Esophagus squamous epithelium (tissue), 5 donors: Measurements from ENCODE around the gene C16orf46. TPM values are rescaled to one million over a fixed set of nuclear protein-coding genes. Genes with fewer than 3 reads are reported as not detected.

ENCODE experiments used
- DNase-seq: peaks from one replicate; lab custom pipeline; 2025; lab: John Stamatoyannopoulos, UW
- H3K27ac ChIP-seq, 4 donors: fragments of 200-600 bp; sonication (generic); one replicate each; pipeline ENCODE4 v1.5.1; 2016 to 2019; ENCODE audit warnings: mild to moderate bottlenecking in 1 of 4
- H3K27me3 ChIP-seq, 4 donors: fragments of 200-600 bp; sonication (generic); 1 replicate in 3 of 4; 2 replicates in 1 of 4; pipeline versions ENCODE4 v1.5.1 to v1.6.0; 2017 to 2021; ENCODE audit warnings: antibody characterized with exemption in 1 of 4
- H3K36me3 ChIP-seq, 3 donors: fragments of 200-600 bp; sonication (generic); one replicate each; pipeline ENCODE4 v1.5.1; 2016 to 2019
- H3K4me1 ChIP-seq, 3 donors: fragments of 200-600 bp; sonication (generic); one replicate each; pipeline ENCODE4 v1.5.1; 2017 to 2019
- H3K4me3 ChIP-seq, 4 donors: fragments of 200-600 bp; sonication (generic); 1 replicate in 3 of 4; 2 replicates in 1 of 4; pipeline ENCODE4 v1.5.1; 2016 to 2019; ENCODE audit warnings: mild to moderate bottlenecking in 2 of 4, moderate library complexity in 1 of 4
- H3K9me3 ChIP-seq, 3 donors: fragments of 200-600 bp; sonication (generic); one replicate each; pipeline ENCODE4 v1.5.1; 2016 to 2019
- CTCF ChIP-seq, 6 experiments: fragments of 450-650 bp in 4 of 6; fragments of 200-600 bp in 2 of 6; sonication (generic) in 2 of 6; IDR thresholded peaks; one replicate each; pipeline ENCODE4 v1.5.1; 2016 to 2019; ENCODE audit warnings: antibody characterized with exemption in 6 of 6, mild to moderate bottlenecking in 4 of 6, moderate library complexity in 4 of 6
- POLR2A ChIP-seq, 4 donors: fragments of 450-650 bp; IDR thresholded peaks; one replicate each; pipeline ENCODE4 v1.6.1; 2017; ENCODE audit warnings: antibody characterized with exemption in 4 of 4, mild to moderate bottlenecking in 4 of 4, moderate library complexity in 3 of 4
- WGBS, 2 donors: methylation state at CpG; one replicate each; pipeline ENCODE4 v1.1.5; 2018; 5-methylcytosine and 5-hydroxymethylcytosine counted together
- intact Hi-C: fragments of 100-400 bp; cut with DNase I; formaldehyde crosslinking; loops from one replicate; pipeline ENCODE4 v1.15.0; 2022
- total RNA-seq, 4 donors: library from RNA; depleted of rRNA; stranded (reverse); fragments of >200 nt; gene quantifications; one replicate each; pipeline ENCODE4 v1.1.0, GENCODE V29; 2016
- donor health status: DM: yes; HTN: yes; CAD: no.

The C16orf46 gene
- total RNA-seq, 4 donors from 2014 or later = 0.26 to 5.1 (median 0.38) TPM; not detected in 1

GRCh38 chr16:81060576-81061306 lies 16.3 kb downstream of the C16orf46 start:
- DNase-seq = no peak
- 82 to 85% methylated on average over 13 to 14 of the region's 14 CpGs for WGBS, 2 donors
- intact Hi-C loops = no loop called here
- Histone ChIP-seq H3K9me3 (no peaks in the 10 kb centered on the region), H3K4me1 (no peaks in the 10 kb centered on the region), H3K27me3 (no peaks in the 10 kb centered on the region), H3K27ac (no peak overlapping the region), H3K36me3 (no peaks in the 10 kb centered on the region), H3K4me3 (no peak overlapping the region)
- no peak for TF ChIP-seq CTCF (IDR thresholded peaks at IDR 0.05)
- no peak for TF ChIP-seq POLR2A (IDR thresholded peaks at IDR 0.05)

GRCh38 chr16:81053761-81054160 lies 23.3 kb downstream of the C16orf46 start:
- TF ChIP-seq POLR2A (IDR thresholded peaks at IDR 0.05) (no peak), CTCF (IDR thresholded peaks at IDR 0.05) (no peak)
- Histone ChIP-seq H3K4me3 (no peak overlapping the region), H3K27me3 (no peaks in the 10 kb centered on the region), H3K27ac (no peak overlapping the region), H3K9me3 (peaks cover 0 to 16% (median 3%) of the 10 kb centered on the region in 3 donors), H3K4me1 (no peaks in the 10 kb centered on the region), H3K36me3 (no peaks in the 10 kb centered on the region)
- intact Hi-C loops = no loop called here
- DNase-seq = no peak
- WGBS, 2 donors = 81 to 85% methylated on average over 11 of the region's 11 CpGs

GRCh38 chr16:81042821-81043220 lies 34.2 kb downstream of the C16orf46 start:
- Histone ChIP-seq H3K27ac (no peak overlapping the region), H3K27me3 (no peaks in the 10 kb centered on the region), H3K4me3 (no peak overlapping the region), H3K9me3 (peaks cover 0 to under 1% (median 0%) of the 10 kb centered on the region in 3 donors), H3K36me3 (peaks cover 0 to 81% (median 25%) of the 10 kb centered on the region in 3 donors), H3K4me1 (peaks cover 0 to 17% (median 8%) of the 10 kb centered on the region in 3 donors)
- TF ChIP-seq CTCF (IDR thresholded peaks at IDR 0.05) (no peak), POLR2A (IDR thresholded peaks at IDR 0.05) (no peak)
- intact Hi-C loops = no loop called here
- no peak for DNase-seq
- 83 to 93% methylated on average over 2 of the region's 2 CpGs for WGBS, 2 donors

GRCh38 chr16:81041696-81042095 lies 35.3 kb downstream of the C16orf46 start:
- TF ChIP-seq CTCF (IDR thresholded peaks at IDR 0.05) (no peak), POLR2A (IDR thresholded peaks at IDR 0.05) (no peak)
- 89 to 93% methylated on average over 4 of the region's 4 CpGs for WGBS, 2 donors
- no peak overlapping the region for H3K4me3 ChIP-seq
- no peaks in the 10 kb centered on the region for H3K27me3 ChIP-seq
- no peaks in the 10 kb centered on the region for H3K9me3 ChIP-seq
- DNase-seq = no peak
- intact Hi-C loops = no loop called here
- H3K36me3 ChIP-seq = peaks cover 0 to 84% (median 25%) of the 10 kb centered on the region in 3 donors
- H3K4me1 ChIP-seq = peaks cover 0 to 28% (median 16%) of the 10 kb centered on the region in 3 donors
- no peak overlapping the region for H3K27ac ChIP-seq

GRCh38 chr16:81040842-81041241 lies 36.2 kb downstream of the C16orf46 start:
- TF ChIP-seq POLR2A (IDR thresholded peaks at IDR 0.05) (no peak), CTCF (IDR thresholded peaks at IDR 0.05) (no peak)
- DNase-seq = no peak
- intact Hi-C loops = no loop called here
- Histone ChIP-seq H3K27ac (no peak overlapping the region), H3K9me3 (no peaks in the 10 kb centered on the region), H3K36me3 (peaks cover 0 to 80% (median 25%) of the 10 kb centered on the region in 3 donors), H3K4me1 (peaks cover 0 to 32% (median 16%) of the 10 kb centered on the region in 3 donors), H3K4me3 (no peak overlapping the region), H3K27me3 (no peaks in the 10 kb centered on the region)
- WGBS, 2 donors = 86 to 92% methylated on average over 5 of the region's 5 CpGs
